ENCODE results near the gene EP400.

DNA sequence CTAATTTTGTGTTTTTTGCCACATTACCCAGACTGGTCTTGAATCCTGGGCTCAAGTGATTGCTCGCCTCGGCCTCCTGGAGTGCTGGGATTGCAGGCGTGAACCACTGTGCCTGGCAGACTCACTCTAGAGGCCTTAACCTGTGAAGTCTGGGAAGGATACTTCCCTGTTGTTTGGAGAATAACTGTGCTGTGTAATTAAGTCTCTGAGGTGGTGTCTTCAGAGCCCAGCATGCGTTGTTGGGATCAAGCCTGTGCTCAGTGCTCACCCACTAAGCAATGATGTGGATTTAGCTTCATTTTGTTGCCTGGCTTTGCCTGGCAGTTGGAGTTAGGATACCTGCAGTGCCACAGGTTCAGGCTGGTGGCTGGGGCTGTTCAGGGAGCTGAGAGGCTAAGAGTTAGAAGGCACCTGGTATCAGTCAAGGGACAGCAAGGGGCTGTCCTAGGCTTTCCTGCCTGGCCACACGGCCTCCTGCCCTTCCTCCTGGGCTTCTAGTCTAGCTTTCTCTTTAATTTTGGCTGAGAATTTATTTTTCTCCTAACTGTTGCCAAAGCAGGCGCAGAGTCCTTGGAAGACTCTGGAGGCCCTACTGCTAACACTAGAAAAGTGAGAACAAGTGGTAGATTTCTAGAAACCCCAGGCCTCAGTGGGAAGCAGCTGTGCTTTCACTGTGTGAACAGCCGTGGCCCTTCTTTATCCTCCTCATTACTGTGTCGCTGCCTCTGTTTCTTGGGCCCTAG is 38.5 kb downstream of the EP400 start:
- TF ChIP-seq GATA2 (IDR thresholded peaks at IDR 0.05; ENCODE audit: low read depth, low read length) (no peak), GATA3 (IDR thresholded peaks at IDR 0.05; ENCODE audit: low read depth, low read length) (no peak)

Measured in SH-SY5Y (cell line).